Epidermal melanocyte (primary cell): Measurements from ENCODE around the gene ATXN1.
"Not testable (repeated sequence)": the region's sequence is repeated elsewhere in the genome, so short reads cannot be mapped to it uniquely, and the experiment has no call there.

Experiments used
- DNase-seq: peaks from one replicate; pipeline ENCODE4 v3.0.0; 2011; ENCODE audit warnings: low spot score; ENCODE audit not compliant: insufficient read length

The ATXN1 gene

DNA sequence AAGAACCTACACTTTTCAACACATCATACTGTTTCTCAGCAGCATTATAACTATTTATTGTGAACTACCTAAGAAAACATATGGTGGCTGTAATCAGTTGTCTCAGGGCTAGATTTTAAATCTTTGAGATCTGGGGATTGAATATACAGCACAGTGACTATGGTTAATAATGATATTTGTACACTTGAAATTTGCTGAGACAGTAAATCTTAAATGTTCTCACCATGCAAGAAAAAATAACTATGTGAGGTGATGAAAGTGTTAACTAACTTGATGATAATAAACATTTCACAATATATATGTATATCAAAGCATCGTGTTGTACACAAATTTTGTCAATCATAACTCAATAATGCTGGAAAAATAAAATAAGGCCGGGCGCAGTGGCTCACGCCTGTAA, 113.8 kb downstream of the ATXN1 start:
- no peak for DNase-seq

DNA sequence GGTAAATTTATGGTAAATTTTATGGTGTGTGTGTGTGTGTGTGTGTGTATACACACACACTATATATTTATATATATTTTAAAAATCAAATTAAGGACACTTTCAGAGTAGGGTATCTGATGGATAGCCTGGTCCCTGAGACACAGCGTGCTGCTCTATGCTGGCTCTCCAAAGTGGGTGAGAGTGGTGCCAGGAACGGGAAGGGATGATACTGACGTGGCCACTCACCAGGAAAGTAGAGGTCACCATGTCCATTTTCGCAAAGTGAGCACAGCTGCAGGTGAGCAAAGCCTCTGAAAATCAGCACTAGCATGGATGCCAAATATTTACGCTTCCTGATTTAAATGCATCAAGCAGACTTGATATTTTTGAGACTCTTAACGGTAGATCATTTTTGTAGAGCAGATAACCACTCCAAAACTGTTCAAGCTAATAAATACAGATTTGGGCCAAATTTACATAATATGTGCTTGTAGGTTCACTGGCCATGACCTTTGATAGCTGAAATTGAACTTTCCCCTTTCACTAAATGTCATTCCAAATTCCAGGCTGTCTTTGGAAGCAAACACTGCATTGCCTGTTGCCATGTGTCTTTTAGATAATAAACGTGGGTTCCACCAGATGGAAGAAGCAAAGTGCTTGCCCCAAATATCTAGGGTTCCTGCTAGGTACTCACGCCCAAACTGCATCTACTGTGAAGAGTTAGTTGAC, 116.6 kb downstream of the ATXN1 start:
- DNase-seq, result no peak

DNA sequence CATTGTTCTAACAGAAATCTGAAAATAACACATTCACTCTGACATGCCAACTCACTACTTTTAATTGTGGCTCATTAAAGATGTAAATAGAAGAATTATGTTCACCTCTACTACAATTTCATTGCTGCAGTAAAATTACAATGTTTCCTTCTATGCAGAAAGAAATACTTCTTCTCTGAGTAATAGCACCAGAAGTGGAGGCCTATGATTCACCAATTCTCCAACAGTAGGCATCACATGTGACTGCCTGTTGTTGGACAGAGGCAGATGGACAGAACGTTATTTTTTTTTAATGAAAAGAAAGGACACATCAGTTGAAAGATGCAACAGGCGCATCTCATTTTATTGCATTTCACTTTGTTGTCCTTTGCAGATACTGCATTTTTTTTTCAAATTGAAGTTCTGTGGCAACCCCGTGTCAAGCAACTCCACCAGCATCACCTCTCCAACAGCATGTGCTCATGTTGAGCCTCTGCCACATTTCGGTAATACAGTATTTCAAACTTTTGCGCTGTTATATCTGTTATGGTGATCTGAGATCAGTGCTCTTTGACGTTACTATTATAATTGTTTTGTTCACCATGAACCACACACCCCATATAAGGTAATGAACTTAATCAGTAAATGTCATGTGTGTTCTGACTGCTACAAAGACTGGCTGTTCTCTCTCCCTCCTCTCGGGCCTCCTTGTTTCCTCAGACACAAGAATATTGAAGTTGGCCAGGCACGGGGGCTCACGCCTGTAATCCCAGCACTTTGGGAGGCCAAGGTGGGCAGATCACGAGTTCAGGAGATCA, 121.4 kb downstream of the ATXN1 start:
- DNase-seq, result peak; percentile 27

DNA sequence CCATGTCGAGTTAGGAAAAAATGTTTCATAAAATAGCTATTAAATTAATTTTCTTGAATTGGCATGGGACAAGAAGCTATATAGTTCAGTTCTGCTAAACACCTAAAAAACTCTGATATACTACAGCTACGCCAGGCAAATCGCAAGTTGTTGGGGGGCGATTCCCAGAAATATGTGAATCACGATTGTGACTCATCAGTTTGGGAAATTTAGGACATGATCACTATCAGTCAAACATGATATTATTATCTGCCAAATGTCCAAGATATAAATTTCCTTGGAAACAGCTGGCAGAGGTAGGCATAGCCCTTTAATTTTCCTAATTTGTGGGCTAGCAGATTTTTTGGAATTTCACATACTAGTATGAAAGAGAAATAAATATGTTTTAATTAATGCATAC, 123.6 kb downstream of the ATXN1 start:
- no peak for DNase-seq

DNA sequence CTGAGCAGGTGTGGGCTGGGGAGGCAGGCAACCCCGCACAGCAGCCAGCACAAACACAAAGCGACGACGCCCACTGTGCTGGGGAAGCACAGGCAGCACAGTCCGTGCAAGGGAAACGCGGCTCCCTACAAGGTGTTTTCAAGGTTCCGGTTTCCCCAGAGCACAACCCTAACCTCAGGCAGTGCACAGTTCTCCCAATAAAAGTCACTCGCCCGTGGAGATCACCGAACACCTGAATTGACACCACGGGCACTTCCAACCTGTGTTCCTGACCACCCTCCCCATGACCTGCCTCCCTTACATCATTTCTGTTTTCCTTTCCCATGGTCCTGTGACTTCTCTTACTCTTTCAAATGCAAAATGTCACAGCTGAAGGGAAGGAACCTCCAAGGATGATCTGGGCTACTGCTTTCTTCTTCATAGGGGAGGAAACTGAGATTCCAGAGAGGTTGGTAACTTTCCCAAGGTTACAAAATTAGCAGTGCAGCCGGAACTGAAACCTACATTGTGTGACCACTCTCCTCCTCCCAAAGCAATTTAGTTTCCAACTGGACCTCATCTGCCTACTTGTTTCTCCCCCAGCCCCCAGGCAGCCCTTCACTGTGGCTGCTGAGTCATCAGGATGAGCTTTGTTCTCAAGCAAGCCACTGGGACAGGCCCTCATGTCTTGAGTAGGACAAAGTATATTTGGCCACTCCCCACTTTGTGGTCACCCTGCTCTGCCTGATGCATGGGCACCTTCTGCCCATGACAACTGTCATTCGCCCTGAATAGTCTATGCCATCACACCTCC, 125.3 kb downstream of the ATXN1 start:
- DNase-seq, result no peak

DNA sequence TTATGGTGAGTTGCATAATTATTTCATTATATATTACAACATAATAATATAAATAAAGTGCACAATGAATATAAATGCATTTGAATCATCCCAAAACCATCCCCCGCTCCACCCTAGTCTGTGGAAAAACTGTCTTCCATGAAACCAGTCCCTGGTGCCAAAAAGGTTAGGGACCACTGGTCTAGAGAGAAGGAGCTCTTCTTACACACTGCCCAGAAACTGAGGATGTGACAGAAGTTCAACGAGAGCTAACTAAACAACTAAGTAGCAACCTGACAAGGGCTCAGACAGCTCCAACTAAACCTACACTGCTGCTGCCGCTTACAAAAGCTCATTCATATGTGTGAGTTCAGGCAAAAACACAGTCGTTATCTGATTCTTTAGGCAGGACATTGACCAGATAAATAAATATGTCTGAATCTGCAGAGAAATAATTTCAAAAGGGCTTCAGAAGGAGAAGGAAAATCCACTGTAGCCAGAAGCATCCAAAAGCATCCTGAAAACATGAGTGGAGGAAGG, 125.9 kb downstream of the ATXN1 start:
- DNase-seq, result no peak

DNA sequence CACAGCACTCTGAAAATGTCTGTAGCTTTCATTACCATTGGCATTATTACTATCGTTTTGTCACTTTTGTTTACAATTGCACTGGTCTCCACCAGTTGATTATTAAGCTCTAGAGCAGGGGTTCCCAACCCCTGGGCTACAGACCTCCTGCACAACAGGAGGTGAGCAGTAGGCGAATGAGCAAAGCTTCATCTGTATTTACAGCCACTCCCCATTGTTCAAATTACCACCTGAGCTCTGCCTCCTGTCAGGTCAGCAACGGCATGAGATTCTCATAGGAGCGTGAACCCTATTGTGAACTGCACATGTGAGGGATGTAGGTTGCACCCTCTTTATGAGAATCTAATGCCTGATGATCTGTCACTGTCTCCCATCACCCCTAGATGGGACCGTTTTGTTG, 126.4 kb downstream of the ATXN1 start:
- DNase-seq, result no peak

DNA sequence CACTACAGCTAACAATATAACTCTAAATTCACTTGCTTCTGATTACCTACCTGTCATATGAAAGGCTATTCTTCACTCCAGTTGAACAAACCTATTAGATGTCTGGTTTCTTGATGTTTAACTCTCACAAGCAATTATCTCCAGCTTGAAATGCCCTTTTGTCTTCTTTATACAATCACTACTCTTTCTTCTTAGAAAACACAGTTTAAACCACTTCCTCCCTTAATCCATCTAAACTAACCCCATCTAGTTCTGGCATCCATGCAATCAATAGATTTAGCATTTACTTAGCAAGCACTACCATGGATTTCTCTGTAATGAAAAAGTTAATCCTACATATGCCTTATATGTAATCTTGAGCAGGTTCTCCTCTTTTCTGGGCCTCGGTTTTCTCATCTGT, 127.3 kb downstream of the ATXN1 start:
- DNase-seq, result no peak

DNA sequence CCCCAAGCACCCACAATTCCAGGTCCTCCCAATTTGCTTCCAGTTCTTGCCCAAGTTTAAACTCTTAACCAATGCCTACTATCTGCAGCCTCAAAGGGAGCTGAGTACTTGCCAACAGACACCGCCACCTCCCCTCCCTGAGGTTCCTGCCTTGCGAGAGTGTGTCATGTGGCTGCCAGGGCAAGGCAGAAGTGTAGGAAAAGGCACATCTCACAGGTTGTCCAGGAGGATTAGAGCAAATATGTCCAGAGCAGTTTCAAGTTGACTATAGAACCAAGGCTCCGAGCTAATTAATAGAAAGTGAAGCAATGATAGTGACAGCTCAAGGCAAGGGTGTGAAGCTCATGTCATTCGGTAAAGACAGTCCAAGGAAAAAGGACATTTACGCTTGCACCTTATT, 127.8 kb downstream of the ATXN1 start:
- no peak for DNase-seq

DNA sequence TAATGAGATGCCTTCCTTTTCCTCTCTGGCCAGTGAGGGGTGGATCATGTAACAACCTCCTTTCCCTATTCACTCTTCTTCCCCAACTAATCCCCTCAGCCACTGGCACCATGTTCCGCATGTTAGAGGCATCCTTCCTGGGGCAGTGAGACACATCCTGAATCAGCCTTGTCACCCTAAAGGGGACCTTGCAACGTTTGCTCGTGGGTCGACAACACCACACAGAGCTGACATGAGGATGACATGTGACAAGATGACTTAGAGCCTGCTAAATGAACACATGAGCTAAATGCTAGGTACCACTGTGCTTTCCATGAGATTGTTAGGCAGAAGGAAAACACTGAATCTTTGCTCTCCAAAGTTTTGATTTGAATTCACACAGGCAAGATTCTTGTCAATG, 129.2 kb downstream of the ATXN1 start:
- no peak for DNase-seq

DNA sequence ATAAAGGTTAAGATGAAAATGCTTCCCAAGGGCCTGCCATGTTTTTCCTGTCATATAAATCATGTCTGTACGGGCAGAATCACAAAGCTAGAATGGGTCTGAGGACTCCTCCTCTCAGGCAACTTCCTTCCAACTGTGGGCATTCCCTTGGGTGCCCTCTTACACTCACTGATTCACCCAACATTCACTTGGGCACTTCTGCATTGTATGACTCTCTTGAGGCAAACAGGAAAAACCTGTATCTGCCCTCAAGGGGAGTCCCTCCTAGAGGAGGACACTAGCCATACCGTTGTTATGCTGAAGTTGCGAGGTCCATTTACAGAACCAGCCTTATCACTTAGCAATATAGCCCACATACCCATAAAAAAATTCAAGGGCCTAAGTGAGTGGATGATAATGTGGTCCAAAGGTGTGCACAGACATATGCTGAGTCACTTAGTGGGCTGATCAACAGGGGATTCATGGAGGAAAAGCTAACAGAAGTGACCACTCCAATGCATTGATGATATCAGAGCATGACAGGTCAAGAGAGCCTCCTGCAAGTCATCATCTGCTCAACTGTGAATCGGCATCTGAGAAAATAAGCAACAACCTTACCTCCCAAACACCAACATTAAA, 131.1 kb downstream of the ATXN1 start:
- DNase-seq, result no peak

DNA sequence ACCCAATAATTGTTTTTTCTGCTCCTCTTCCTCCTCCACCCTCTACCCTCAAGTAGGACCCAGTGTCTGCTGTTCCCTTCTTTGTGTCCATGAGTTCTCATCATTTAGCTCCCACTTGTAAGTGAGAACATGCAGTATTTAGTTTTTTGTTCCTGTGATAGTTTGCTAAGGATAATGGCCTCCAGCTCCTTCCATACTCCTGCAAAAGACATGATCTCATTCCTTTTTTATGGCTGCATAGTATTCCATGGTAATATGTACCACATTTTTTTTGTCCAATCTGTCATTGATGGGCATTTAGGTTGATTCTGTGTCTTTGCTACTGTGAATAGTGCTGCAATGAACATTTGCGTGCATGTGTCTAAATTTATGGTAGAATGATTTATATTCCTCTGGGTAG, 132.7 kb downstream of the ATXN1 start:
- not testable (repeated sequence) for DNase-seq

DNA sequence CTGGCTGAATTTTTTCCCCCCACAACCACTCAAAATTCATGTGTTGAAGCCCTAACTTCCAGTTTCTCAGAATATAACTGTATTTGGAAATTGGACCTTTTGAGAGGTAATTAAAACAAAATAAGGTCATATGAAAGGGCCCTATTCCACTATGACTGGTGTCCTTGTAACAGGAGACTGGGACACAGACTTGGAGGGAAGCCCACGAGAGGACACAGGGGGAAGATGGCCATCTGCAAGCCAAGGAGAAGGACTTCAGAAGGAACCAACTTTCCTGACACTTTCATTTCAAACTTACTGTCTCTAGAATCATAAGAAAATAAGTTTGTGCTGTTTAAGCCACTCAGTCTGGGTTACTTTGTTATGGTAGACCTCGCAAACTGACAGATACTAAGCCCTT, 134.6 kb downstream of the ATXN1 start:
- no peak for DNase-seq

DNA sequence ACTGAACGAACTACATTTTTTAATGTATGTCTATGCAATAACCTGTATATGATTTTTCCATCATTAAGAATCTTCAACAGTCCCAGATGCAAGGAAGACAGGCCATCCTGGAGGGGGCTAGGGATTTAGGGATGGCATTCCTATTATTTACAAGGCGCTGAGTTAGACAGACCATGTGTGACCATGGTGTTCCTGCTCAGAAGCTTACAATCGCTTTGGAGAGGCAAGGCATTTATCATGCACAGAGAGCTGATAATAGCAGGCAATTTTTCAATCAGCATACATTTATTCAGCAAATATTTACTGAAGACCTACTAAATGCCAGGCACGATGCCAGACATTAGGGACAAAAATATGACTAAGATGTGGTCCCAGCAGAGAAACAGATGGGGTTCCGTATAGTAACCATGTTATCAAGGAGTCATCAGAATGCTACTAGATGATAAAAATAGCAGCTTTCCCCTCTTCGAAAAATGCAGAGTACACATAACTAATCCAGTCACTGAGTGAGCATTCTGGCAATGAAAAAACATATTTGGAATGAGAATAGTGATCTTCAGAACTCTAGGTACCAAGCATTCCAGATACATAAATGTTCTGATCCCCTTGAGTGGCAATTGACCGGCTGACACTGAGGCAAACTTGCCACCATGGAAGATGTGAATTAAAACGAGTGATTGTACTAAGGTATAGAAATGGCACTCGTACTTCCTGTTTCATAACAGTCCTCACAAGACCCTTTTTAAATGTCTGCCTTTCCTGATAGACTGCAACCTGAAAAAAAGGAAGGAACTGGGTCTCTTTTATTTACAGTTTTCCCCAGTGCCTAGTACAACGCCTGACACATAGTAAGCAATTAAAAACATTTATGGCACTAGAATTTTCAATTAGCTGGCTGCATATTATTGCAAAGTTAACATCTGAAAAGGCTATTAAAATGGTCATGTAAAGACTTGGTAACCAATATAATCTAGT, 135.7 kb downstream of the ATXN1 start:
- no peak for DNase-seq

DNA sequence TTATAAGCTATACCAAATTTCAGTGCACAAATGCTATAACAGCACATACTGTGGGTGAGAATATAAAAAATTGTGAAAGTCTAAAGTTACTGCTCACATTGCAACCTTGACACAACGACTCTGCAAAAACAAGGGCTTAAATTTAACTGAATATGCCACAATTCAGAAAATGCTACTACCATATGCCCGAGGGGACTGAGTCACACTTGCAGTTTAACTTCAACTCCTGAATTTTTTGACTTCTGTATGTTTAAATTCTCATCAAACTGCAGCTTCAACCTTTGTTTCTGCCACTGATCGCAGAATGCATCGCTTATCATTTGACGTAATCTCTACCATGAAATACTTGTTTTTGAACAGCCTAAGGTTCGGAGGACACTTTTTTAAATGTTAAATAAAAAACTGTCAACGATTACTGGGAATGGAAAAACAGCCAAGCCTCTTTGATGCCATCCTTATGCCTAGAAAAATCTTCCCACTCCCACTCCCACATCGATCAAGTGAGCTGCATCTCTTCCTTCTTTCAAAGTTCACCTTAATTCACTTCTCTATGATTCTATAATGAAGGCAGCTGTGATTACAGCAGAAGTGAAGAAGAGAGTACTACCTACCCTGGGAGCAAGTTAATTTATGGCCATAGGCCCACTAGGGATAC, 136.5 kb downstream of the ATXN1 start:
- DNase-seq, result no peak

DNA sequence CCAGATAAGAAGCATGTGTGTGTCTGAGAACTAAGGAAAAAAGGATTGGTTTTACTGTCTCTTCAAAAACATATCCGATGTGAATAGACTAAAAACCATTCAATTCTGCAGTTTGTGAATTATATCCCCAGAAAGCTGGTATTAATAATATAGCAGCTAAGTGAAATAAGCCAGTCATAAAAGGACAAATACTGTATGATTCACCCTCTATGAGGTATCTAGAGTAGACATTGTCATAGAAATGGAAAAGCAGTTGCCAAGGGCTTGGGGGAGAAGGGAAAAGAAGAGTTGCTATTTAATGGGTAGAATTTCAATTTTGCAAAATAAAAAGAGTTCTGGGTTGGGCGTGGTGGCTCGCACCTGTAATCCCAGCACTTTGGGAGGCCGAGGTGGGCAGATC, 137.5 kb downstream of the ATXN1 start:
- DNase-seq, result no peak

DNA sequence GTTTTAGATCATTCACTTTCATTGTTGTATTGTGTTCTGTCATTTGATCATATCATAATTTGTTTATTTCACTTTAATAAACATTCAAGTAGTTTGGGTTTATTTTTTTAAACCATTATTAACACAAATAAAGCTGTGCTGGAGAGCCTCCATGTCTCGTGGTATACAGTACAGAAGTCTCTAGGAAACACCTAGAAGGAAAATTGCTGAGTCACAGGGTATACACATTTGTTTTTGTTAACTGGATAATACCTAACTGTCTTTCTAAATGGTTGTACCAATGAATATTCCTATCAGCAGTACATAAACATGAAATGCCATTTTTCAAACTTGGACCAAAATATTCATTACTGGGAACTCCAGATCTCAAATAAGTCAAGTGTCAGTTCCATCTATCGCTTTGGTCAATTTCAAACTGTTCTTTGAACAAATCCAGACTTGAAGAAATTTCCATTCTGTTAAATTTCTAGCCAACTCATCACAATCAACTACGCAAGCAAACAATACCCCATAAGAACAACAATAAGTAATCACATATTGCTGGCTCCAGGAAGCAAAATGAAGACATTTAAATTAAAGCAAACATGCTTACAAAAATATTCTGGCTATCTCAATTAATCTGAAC, 138.1 kb downstream of the ATXN1 start:
- DNase-seq, result no peak

DNA sequence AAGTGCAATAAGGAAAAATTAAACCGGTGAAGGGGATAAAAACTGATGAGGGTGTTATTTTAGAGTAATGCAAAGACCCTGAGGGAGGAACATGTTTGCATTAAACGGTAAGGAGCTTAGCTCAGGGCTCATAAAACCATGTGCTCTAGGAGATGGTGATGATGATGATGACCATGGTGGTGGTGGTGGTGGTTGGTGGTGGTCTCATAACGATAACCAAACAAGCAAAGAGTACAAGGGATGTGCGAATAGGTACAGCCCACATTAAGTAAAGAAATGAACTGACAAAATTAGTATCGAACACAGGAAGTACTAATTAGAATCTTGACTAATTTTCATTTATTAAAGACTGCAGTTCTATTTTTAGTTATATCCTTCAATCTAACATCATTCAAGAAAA, 139.1 kb downstream of the ATXN1 start:
- DNase-seq, result no peak

DNA sequence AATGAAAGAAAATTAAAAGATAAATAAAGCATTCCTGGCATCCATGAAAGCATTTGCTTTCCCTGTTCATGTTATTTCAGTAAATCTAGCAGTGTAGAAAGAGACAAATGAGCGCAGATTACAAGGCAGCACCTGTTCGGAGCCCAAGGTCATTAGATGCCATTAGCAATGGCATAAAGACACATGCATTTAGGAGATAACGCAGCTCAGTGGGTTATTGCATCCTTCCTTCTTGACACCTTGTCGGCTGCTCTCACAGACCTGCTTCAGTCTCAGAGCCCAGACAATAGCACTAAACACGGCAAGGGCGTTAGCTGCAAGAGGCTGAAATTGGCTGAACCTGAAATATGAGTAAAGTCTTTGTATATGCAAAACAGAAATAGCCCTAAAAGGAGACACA, 140.3 kb downstream of the ATXN1 start:
- DNase-seq, result no peak
